CD14-positive monocyte (primary cell): ENCODE data around the gene HSD17B8. TPM values are rescaled to one million over a fixed set of nuclear protein-coding genes. Genes with fewer than 3 reads are reported as not detected.

Experiments used
- DNase-seq, 3 donors: peaks; one replicate each; pipeline ENCODE4 v3.0.0-alpha.2; 2011 to 2022
- H2AFZ ChIP-seq: 2 replicates; pipeline ENCODE4 v1.6.0; 2012; ENCODE audit warnings: mild to moderate bottlenecking, low read depth, low read length, inconsistent platforms; ENCODE audit not compliant: insufficient read depth, poor library complexity, severe bottlenecking
- H3K27ac ChIP-seq, 2 donors: 1 replicate in 1 of 2; 2 replicates in 1 of 2; pipeline ENCODE4 v1.5.1; 2012 to 2013; ENCODE audit warnings: low read length in 2 of 2, control low read depth in 1 of 2, inconsistent platforms in 1 of 2, low read depth in 1 of 2, mild to moderate bottlenecking in 1 of 2
- H3K27me3 ChIP-seq, 2 donors: one replicate each; pipeline versions ENCODE4 v1.6.0 to v1.6.1; 2011 to 2013; ENCODE audit warnings: low read length in 2 of 2; ENCODE audit not compliant: control insufficient read depth in 2 of 2, insufficient read depth in 2 of 2
- H3K36me3 ChIP-seq, 2 donors: replicated peaks in 1 of 2; 1 replicate in 1 of 2; 2 replicates in 1 of 2; pipeline versions ENCODE4 v1.5.1 to v1.6.1; 2012 to 2013; ENCODE audit warnings: low read length in 2 of 2, control low read depth in 1 of 2, inconsistent platforms in 1 of 2, mild to moderate bottlenecking in 1 of 2; ENCODE audit not compliant: insufficient read depth in 2 of 2, control insufficient read depth in 1 of 2
- H3K4me1 ChIP-seq, 2 donors: 1 replicate in 1 of 2; 2 replicates in 1 of 2; pipeline versions ENCODE4 v1.5.1 to v1.6.1; 2012 to 2013; ENCODE audit warnings: low read length in 2 of 2, control low read depth in 1 of 2, inconsistent platforms in 1 of 2, mild to moderate bottlenecking in 1 of 2, moderate library complexity in 1 of 2; ENCODE audit not compliant: insufficient read depth in 2 of 2, control insufficient read depth in 1 of 2
- H3K4me2 ChIP-seq: replicated peaks from 2 replicates; pipeline ENCODE3; 2012; ENCODE audit warnings: low read length, moderate library complexity, mild to moderate bottlenecking; ENCODE audit not compliant: poor library complexity, severe bottlenecking; ENCODE audit errors: extremely low read depth
- H3K4me3 ChIP-seq, 3 experiments: fragments of 200-600 bp in 1 of 3; sonication (generic) in 1 of 3; replicated peaks in 1 of 3; 1 replicate in 2 of 3; 2 replicates in 1 of 3; pipeline ENCODE4 v1.5.1; 2011 to 2013; ENCODE audit warnings: low read length in 3 of 3, mild to moderate bottlenecking in 3 of 3, control low read depth in 2 of 3, low read depth in 2 of 3, inconsistent platforms in 1 of 3, moderate library complexity in 1 of 3
- H3K79me2 ChIP-seq: 2 replicates; pipeline ENCODE4 v1.6.0; 2012; ENCODE audit warnings: mild to moderate bottlenecking, control low read depth, inconsistent platforms, low read length, moderate library complexity; ENCODE audit not compliant: insufficient read depth
- H3K9ac ChIP-seq: 2 replicates; pipeline ENCODE4 v1.6.0; 2017; ENCODE audit warnings: low read length, mild to moderate bottlenecking; ENCODE audit not compliant: insufficient read depth, poor library complexity, severe bottlenecking
- H3K9me3 ChIP-seq, 2 donors: replicated peaks in 1 of 2; 1 replicate in 1 of 2; 2 replicates in 1 of 2; pipeline versions ENCODE4 v1.5.1 to v1.6.1; 2012 to 2013; ENCODE audit warnings: low read length in 2 of 2, control low read depth in 1 of 2; ENCODE audit not compliant: control insufficient read depth in 1 of 2, insufficient read depth in 1 of 2
- H4K20me1 ChIP-seq: 2 replicates; pipeline ENCODE4 v1.6.0; 2012; ENCODE audit warnings: mild to moderate bottlenecking, low read length, control low read depth, moderate library complexity; ENCODE audit not compliant: insufficient read depth
- H3K27ac Mint-ChIP-seq, 7 donors: one replicate each; pipeline ENCODE4 v1.8.0; 2020; ENCODE audit warnings: mild to moderate bottlenecking in 7 of 7, mixed read lengths in 7 of 7, moderate library complexity in 6 of 7, inconsistent platforms in 2 of 7
- H3K27me3 Mint-ChIP-seq, 3 donors: one replicate each; pipeline ENCODE4 v1.8.0; 2021 to 2022; ENCODE audit warnings: low read depth in 3 of 3, mild to moderate bottlenecking in 3 of 3, mixed read lengths in 3 of 3, moderate library complexity in 3 of 3, inconsistent platforms in 1 of 3
- H3K36me3 Mint-ChIP-seq, 2 donors: one replicate each; pipeline ENCODE4 v1.8.0; 2020; ENCODE audit warnings: mixed read lengths in 2 of 2, inconsistent platforms in 1 of 2, mild to moderate bottlenecking in 1 of 2
- H3K4me1 Mint-ChIP-seq: one replicate; pipeline ENCODE4 v1.8.0; 2020; ENCODE audit warnings: mild to moderate bottlenecking, mixed read lengths
- H3K4me3 Mint-ChIP-seq, 2 donors: one replicate each; pipeline ENCODE4 v1.8.0; 2020; ENCODE audit warnings: mild to moderate bottlenecking in 2 of 2, mixed read lengths in 2 of 2, moderate library complexity in 1 of 2
- H3K9me3 Mint-ChIP-seq, 7 donors: one replicate each; pipeline ENCODE4 v1.8.0; 2020 to 2022; ENCODE audit warnings: mixed read lengths in 7 of 7, mild to moderate bottlenecking in 6 of 7, moderate library complexity in 6 of 7, inconsistent platforms in 2 of 7
- WGBS: methylation state at CpG from one replicate; pipeline ENCODE4 v1.1.5; 2013; ENCODE audit warnings: missing lambda C conversion rate; ENCODE audit not compliant: insufficient coverage; 5-methylcytosine and 5-hydroxymethylcytosine counted together
- intact Hi-C, 2 donors: fragments of 100-400 bp; cut with micrococcal nuclease; formaldehyde crosslinking; loops; one replicate each; pipeline versions ENCODE4 v1.15.0 to v1.15.1; 2023
- polyA plus RNA-seq, 3 donors: library from polyadenylated mRNA; depleted of rRNA in 1 of 3; unstranded in 2 of 3; stranded (reverse) in 1 of 3; fragments of 300-500 nt in 2 of 3; fragments of >200 nt in 1 of 3; fragmentation: Illumina TruSeq in 2 of 3; gene quantifications; 1 replicate in 2 of 3; 2 replicates in 1 of 3; pipeline ENCODE4 v1.2.3, GENCODE V29; 2012 to 2021
- TF ChIP-seq, protein P1 (sequence below): fragments of 200-600 bp; IDR thresholded peaks from one replicate; pipeline ENCODE4 v1.8.0; 2022; ENCODE audit warnings: antibody characterized with exemption, mild to moderate bottlenecking

Gene HSD17B8
- polyA plus RNA-seq, 3 donors = 3.8 to 10.6 (median 4.7) TPM

- 77% methylated on average over 1 of the region's 1 CpG for WGBS
- Histone ChIP-seq H2AFZ (no peak overlapping the region), H3K9me3 (peaks cover 4 to 7% of the 10 kb centered on the region in 2 donors), H3K9ac (no peak overlapping the region), H3K4me3 (no peak overlapping the region), H3K27ac (no peak overlapping the region), H4K20me1 (no peaks in the 10 kb centered on the region), H3K4me2 (no peak overlapping the region), H3K4me1 (peaks cover 4 to 10% of the 10 kb centered on the region in 2 donors), H3K36me3 (no peaks in the 10 kb centered on the region), H3K79me2 (no peaks in the 10 kb centered on the region), H3K27me3 (peaks cover 21 to 48% of the 10 kb centered on the region in 2 donors)
- peaks cover 11 to 24% (median 18%) of the 10 kb centered on the region in 7 donors for H3K9me3 Mint-ChIP-seq
- peaks cover 10 to 11% of the 10 kb centered on the region in 2 donors for H3K36me3 Mint-ChIP-seq
- TF ChIP-seq, protein P1, sequence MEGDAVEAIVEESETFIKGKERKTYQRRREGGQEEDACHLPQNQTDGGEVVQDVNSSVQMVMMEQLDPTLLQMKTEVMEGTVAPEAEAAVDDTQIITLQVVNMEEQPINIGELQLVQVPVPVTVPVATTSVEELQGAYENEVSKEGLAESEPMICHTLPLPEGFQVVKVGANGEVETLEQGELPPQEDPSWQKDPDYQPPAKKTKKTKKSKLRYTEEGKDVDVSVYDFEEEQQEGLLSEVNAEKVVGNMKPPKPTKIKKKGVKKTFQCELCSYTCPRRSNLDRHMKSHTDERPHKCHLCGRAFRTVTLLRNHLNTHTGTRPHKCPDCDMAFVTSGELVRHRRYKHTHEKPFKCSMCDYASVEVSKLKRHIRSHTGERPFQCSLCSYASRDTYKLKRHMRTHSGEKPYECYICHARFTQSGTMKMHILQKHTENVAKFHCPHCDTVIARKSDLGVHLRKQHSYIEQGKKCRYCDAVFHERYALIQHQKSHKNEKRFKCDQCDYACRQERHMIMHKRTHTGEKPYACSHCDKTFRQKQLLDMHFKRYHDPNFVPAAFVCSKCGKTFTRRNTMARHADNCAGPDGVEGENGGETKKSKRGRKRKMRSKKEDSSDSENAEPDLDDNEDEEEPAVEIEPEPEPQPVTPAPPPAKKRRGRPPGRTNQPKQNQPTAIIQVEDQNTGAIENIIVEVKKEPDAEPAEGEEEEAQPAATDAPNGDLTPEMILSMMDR = no peak
- H3K4me3 Mint-ChIP-seq = no peak overlapping the region
- intact Hi-C loops = no loop called here
- peaks cover 45 to 65% (median 46%) of the 10 kb centered on the region in 3 donors for H3K27me3 Mint-ChIP-seq
- no peak for DNase-seq
- no peak overlapping the region for H3K27ac Mint-ChIP-seq
- peaks cover 17% of the 10 kb centered on the region for H3K4me1 Mint-ChIP-seq
Measured at GRCh38 chr6:33187809-33188208, 16.6 kb upstream of the HSD17B8 start.

GRCh38 chr6:33189164-33189563 lies 15.3 kb upstream of the HSD17B8 start:
- Histone ChIP-seq H3K9me3 (peaks cover 0 to 2% of the 10 kb centered on the region in 2 donors), H3K79me2 (no peaks in the 10 kb centered on the region), H2AFZ (no peak overlapping the region), H3K4me2 (no peak overlapping the region), H3K9ac (no peak overlapping the region), H3K36me3 (peaks cover 3 to 7% of the 10 kb centered on the region in 2 donors), H3K27ac (no peak overlapping the region), H3K27me3 (peaks cover 23 to 58% of the 10 kb centered on the region in 2 donors), H4K20me1 (peaks cover 9% of the 10 kb centered on the region), H3K4me1 (peaks cover 10 to 12% of the 10 kb centered on the region in 2 donors), H3K4me3 (no peak overlapping the region)
- intact Hi-C loops = no loop called here
- peaks cover 18% of the 10 kb centered on the region for H3K4me1 Mint-ChIP-seq
- H3K27me3 Mint-ChIP-seq = peaks cover 50 to 74% (median 55%) of the 10 kb centered on the region in 3 donors
- H3K36me3 Mint-ChIP-seq = peaks cover 5 to 8% of the 10 kb centered on the region in 2 donors
- H3K9me3 Mint-ChIP-seq = peaks cover 2 to 13% (median 6%) of the 10 kb centered on the region in 7 donors
- no peak overlapping the region for H3K27ac Mint-ChIP-seq
- TF ChIP-seq, protein P1 = no peak
- no peak overlapping the region for H3K4me3 Mint-ChIP-seq
- WGBS = 90% methylated on average over 8 of the region's 8 CpGs
- no peak for DNase-seq
